ENCODE measurements around the gene RAD51D.

GRCh38 chr17:35138218-35138617 lies 18.6 kb upstream of the RAD51D start:
- TF ChIP-seq GATA3 (IDR thresholded peaks at IDR 0.05; ENCODE audit: low read depth, low read length): no peak
- no peak for TF ChIP-seq GATA2 (IDR thresholded peaks at IDR 0.05; ENCODE audit: low read depth, low read length)
